Upper lobe of right lung (tissue), 1 donor: ENCODE data around the gene PALD1. TPM values are rescaled to one million over a fixed set of nuclear protein-coding genes. Genes with fewer than 3 reads are reported as not detected.

ENCODE experiments used
- ATAC-seq: fragments of 200-7000 bp; cut with Tn5 transposase; one replicate; pipeline ENCODE4 v1.9.1; 2020; ENCODE audit warnings: mild to moderate bottlenecking, moderate library complexity
- DNase-seq: peaks from one replicate; pipeline ENCODE4 v3.0.0-alpha.2; 2020
- H3K27ac ChIP-seq: fragments of 200-600 bp; one replicate; pipeline ENCODE4 v1.8.0; 2022
- H3K27me3 ChIP-seq: fragments of 200-600 bp; one replicate; pipeline ENCODE4 v1.8.0; 2022; ENCODE audit warnings: mild to moderate bottlenecking
- H3K36me3 ChIP-seq: fragments of 200-600 bp; one replicate; pipeline ENCODE4 v1.8.0; 2022
- H3K4me1 ChIP-seq: fragments of 200-600 bp; one replicate; pipeline ENCODE4 v1.8.0; 2022
- H3K4me3 ChIP-seq: fragments of 200-600 bp; one replicate; pipeline ENCODE4 v1.8.0; 2022; ENCODE audit warnings: mild to moderate bottlenecking
- H3K9me3 ChIP-seq: fragments of 200-600 bp; one replicate; pipeline ENCODE4 v1.8.0; 2022
- intact Hi-C: fragments of 100-400 bp; cut with DNase I; formaldehyde crosslinking; loops from one replicate; pipeline ENCODE4 v1.11.0; 2022
- total RNA-seq: library from RNA; stranded (reverse); fragmentation: NEBNext Ultra II Directional; extraction: Animal tissue kit (Norgen Biotek cat#: 25700); gene quantifications from one replicate; pipeline ENCODE4 v1.2.1, GENCODE V29; 2021
- TF ChIP-seq, protein P1 (sequence below): fragments of 200-600 bp; IDR thresholded peaks from one replicate; pipeline ENCODE4 v1.8.0; 2022; ENCODE audit warnings: antibody characterized with exemption
- donor health status: DM: no; HTN: yes; CAD: no; lungs with severe emphysema.

Gene PALD1
- total RNA-seq, 1 donor from 2014 or later: 27.0 TPM

- Histone ChIP-seq H3K27ac (no peak overlapping the region), H3K36me3 (no peaks in the 10 kb centered on the region), H3K27me3 (no peaks in the 10 kb centered on the region), H3K4me1 (peaks cover 11% of the 10 kb centered on the region), H3K4me3 (no peak overlapping the region), H3K9me3 (no peaks in the 10 kb centered on the region)
- DNase-seq (no peak), ATAC-seq (no peak)
- TF ChIP-seq, protein P1, sequence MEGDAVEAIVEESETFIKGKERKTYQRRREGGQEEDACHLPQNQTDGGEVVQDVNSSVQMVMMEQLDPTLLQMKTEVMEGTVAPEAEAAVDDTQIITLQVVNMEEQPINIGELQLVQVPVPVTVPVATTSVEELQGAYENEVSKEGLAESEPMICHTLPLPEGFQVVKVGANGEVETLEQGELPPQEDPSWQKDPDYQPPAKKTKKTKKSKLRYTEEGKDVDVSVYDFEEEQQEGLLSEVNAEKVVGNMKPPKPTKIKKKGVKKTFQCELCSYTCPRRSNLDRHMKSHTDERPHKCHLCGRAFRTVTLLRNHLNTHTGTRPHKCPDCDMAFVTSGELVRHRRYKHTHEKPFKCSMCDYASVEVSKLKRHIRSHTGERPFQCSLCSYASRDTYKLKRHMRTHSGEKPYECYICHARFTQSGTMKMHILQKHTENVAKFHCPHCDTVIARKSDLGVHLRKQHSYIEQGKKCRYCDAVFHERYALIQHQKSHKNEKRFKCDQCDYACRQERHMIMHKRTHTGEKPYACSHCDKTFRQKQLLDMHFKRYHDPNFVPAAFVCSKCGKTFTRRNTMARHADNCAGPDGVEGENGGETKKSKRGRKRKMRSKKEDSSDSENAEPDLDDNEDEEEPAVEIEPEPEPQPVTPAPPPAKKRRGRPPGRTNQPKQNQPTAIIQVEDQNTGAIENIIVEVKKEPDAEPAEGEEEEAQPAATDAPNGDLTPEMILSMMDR: no peak
- intact Hi-C loops: no loop called here
Measured at GRCh38 chr10:70590655-70591416, 112.3 kb downstream of the PALD1 start.

DNA sequence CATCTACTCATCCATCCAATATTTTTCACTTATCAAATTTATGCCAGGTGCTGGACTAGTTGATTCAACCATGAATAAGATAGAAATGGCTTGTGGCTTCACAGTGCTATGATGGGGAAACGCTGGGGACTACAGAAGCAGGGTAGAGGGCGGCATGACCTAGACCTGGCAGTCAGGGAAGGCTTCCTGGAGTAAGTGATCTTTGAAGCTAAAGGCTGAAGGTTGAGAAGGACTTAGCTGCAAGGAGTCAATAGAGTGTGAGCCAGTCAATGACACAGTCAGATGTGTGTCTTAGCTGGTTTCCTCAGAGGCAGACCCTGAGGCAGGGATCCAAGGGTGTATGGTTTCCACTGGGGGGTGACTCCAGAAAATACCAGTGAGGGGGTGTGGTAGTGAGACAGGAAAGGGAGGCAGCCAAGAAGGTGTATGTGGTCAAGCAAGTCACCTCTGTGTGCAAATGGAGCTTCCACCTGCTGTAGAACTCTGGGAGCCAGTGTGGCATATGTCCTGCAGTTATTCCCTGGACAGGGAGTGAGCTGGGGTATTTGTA is 113.7 kb downstream of the PALD1 start:
- H3K4me1 ChIP-seq: peaks cover 8% of the 10 kb centered on the region
- DNase-seq: no peak
- TF ChIP-seq, protein P1: no peak
- H3K4me3 ChIP-seq: no peak overlapping the region
- ATAC-seq: no peak
- no peaks in the 10 kb centered on the region for H3K9me3 ChIP-seq
- no peak overlapping the region for H3K27ac ChIP-seq
- intact Hi-C loops: no loop called here
- no peaks in the 10 kb centered on the region for H3K27me3 ChIP-seq
- no peaks in the 10 kb centered on the region for H3K36me3 ChIP-seq

DNA sequence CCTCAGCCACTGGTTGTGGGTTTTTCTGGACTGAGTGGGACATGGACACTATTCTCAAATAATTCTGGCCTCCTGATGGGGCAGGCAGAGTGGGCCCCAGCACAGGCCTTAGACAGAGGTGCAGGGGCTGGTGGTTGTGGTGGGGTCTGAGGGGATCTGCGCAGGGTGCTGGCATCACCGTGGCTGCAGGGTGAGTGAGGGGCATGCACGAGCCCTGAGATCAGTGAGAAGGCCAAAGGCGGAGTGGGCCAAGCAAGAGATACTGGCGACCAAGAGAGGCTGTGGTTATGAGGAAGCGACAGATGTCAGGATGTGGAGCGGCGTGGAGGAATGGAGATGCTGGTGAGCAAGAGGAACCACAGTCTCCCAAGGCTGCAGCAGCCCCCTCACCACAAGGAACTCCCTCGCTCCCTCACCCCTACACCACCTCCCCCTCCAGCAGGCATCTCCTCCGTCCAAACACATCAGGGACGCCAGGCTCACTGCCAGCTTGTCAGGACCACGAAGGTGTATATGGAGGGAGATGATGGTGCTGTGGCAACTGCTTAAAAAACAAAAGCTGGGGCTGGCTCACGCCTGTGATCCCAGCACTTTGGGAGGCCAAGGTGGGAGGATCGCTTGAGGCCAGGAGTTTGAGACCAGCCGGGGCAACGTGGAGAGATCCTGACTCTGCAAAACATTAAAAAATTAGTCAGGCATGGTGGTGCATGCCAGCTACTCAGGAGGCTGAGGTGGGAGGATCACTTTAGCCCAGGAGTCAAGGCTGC is 114.4 kb downstream of the PALD1 start:
- Histone ChIP-seq H3K4me1 (peaks cover 8% of the 10 kb centered on the region), H3K27ac (no peak overlapping the region), H3K9me3 (no peaks in the 10 kb centered on the region), H3K27me3 (no peaks in the 10 kb centered on the region), H3K4me3 (no peak overlapping the region), H3K36me3 (no peaks in the 10 kb centered on the region)
- ATAC-seq: no peak
- intact Hi-C loops: no loop called here
- DNase-seq: no peak
- TF ChIP-seq, protein P1: no peak

- Histone ChIP-seq H3K4me1 (peaks cover 3% of the 10 kb centered on the region), H3K27ac (no peak overlapping the region), H3K9me3 (no peaks in the 10 kb centered on the region), H3K36me3 (no peaks in the 10 kb centered on the region), H3K27me3 (no peaks in the 10 kb centered on the region), H3K4me3 (no peak overlapping the region)
- TF ChIP-seq, protein P1: no peak
- intact Hi-C loops: no loop called here
- DNase-seq: no peak
- ATAC-seq: no peak
Measured at GRCh38 chr10:70593513-70593890, 114.9 kb downstream of the PALD1 start.

GRCh38 chr10:70594161-70594560 is 115.6 kb downstream of the PALD1 start:
- Histone ChIP-seq H3K36me3 (no peaks in the 10 kb centered on the region), H3K27ac (no peak overlapping the region), H3K4me3 (no peak overlapping the region), H3K27me3 (no peaks in the 10 kb centered on the region), H3K9me3 (no peaks in the 10 kb centered on the region), H3K4me1 (no peaks in the 10 kb centered on the region)
- DNase-seq (no peak), ATAC-seq (no peak)
- intact Hi-C loops: no loop called here
- TF ChIP-seq, protein P1: no peak
